Gastrocnemius medialis (tissue), 4 donors: Measurements from ENCODE around the gene KDM1A.

Source experiments
- CTCF ChIP-seq, 5 experiments: fragments of 450-650 bp in 3 of 5; fragments of 200-600 bp in 2 of 5; sonication (generic) in 2 of 5; IDR thresholded peaks in 4 of 5; conservative IDR thresholded peaks in 1 of 5; 1 replicate in 4 of 5; 2 replicates in 1 of 5; pipeline ENCODE4 v1.5.1; 2016 to 2019; ENCODE audit warnings: antibody characterized with exemption in 5 of 5, mild to moderate bottlenecking in 3 of 5, moderate library complexity in 3 of 5
- POLR2A ChIP-seq, 2 donors: fragments of 450-650 bp; IDR thresholded peaks; one replicate each; pipeline ENCODE4 v1.6.1; 2017; ENCODE audit warnings: antibody characterized with exemption in 2 of 2, mild to moderate bottlenecking in 2 of 2, moderate library complexity in 2 of 2

- TF ChIP-seq CTCF (IDR thresholded peaks at IDR 0.05 in 4 of 5, conservative IDR thresholded peaks at IDR 0.05 in 1 of 5) (no peak), POLR2A (IDR thresholded peaks at IDR 0.05) (no peak)
Observed at GRCh38 chr1:23021834-23022233, 2.6 kb downstream of the KDM1A start.
